Heart left ventricle (tissue), 13 donors: Measurements from ENCODE around the gene AGO4.
"Not testable (repeated sequence)": the region's sequence is repeated elsewhere in the genome, so short reads cannot be mapped to it uniquely, and the experiment has no call there.

Source experiments
- CTCF ChIP-seq, 12 donors: fragments of 200-600 bp; sonication (generic) in 4 of 12; IDR thresholded peaks; one replicate each; pipeline versions ENCODE4 v1.5.0 to v1.8.0; 2018 to 2022; ENCODE audit warnings: antibody characterized with exemption in 12 of 12, mild to moderate bottlenecking in 5 of 12
- POLR2A ChIP-seq, 2 donors: fragments of 450-650 bp; IDR thresholded peaks; one replicate each; pipeline ENCODE4 v1.6.1; 2017; ENCODE audit warnings: antibody characterized with exemption in 2 of 2, mild to moderate bottlenecking in 2 of 2, moderate library complexity in 2 of 2
- donor health status: ischemic (EF 13 %, LVEDD 7.1; RV severe dilation, severe dysfunction).
- donor health status: DM: no; HTN: yes; CAD: no.
- donor health status: DM: no; HTN: no; CAD: no.
- donor health status: ischemic (EF 25% LVEDD 6.9; RV normal size, moderate dysfunction).
- donor health status: ischemic (EF 25% LVEDD 5.7; RV mildly dilated, moderate dysfunction).
- donor health status: ischemic (EF 35%, LVEDD 5.7; RV mildly dilated, moderate dysfunction).
- donor health status: nonischemic (EF 11% LVEDD 7.7; RV severe dilation, severe dysfunction).
- donor health status: DM: yes; HTN: yes; CAD: no.
- donor health status: PGD.
- donor health status: ischemic (EF 29% LVEDD 5.4; RV normal size, mild dysfunction).
- donor health status: nonischemic (EF 23%, LVEDD 6.1; RV moderate dilation, normal function).

- TF ChIP-seq CTCF, POLR2A (IDR thresholded peaks at IDR 0.05): not testable (repeated sequence)
Observed at GRCh38 chr1:35869245-35869950, 61.6 kb downstream of the AGO4 start.
